Stimulated activated CD8-positive, alpha-beta memory T cell treated with anti-CD3 and anti-CD28 coated beads, Interleukin-4, amount 100 ng/mL, for 4 hours (primary cell): ENCODE measurements around the gene LY6G5C.

Source experiments
- DNase-seq, 2 donors: peaks; one replicate each; pipeline ENCODE4 v3.0.0-alpha.2; 2020; ENCODE audit warnings: low read depth in 2 of 2, low spot score in 1 of 2

Gene LY6G5C

DNA sequence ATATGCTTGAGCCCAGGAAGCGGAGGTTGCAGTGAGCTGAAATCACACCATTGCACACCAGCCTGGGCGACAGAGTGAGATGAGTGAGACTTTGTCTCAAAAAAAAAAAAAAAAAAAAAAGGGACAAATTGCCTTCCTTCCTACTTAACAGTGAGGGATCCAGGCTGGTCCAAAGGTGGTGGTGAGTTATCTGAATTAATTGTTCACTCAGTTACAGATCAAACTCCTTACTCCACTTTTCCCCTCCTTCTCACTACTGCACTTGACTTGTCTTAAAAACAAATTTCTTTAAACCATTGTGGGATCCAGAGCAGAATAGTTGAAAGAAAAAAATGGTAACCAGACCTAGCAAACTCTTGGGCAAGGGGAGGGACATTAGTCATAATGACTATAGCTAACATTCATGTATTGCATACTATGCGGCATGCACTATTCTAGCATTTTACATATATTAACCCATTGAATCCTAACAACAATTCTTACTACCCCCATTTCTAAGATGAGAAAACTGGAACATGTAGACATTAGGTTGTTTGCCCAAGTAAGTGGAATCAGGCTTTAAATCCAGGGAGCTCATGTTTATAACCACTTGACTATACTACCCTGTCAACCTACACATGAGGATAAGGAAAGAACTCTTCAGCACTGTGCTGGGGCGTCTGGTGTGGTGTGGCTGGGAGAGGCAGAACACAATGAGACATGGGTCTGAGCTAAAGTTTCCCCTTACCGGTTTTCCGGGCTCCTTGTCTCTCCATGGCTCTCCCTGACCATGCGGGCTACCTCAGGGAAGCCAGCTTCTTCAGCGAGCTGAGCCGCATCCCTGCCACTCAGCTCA lies 17.5 kb downstream of the LY6G5C start:
- DNase-seq: no peak

DNA sequence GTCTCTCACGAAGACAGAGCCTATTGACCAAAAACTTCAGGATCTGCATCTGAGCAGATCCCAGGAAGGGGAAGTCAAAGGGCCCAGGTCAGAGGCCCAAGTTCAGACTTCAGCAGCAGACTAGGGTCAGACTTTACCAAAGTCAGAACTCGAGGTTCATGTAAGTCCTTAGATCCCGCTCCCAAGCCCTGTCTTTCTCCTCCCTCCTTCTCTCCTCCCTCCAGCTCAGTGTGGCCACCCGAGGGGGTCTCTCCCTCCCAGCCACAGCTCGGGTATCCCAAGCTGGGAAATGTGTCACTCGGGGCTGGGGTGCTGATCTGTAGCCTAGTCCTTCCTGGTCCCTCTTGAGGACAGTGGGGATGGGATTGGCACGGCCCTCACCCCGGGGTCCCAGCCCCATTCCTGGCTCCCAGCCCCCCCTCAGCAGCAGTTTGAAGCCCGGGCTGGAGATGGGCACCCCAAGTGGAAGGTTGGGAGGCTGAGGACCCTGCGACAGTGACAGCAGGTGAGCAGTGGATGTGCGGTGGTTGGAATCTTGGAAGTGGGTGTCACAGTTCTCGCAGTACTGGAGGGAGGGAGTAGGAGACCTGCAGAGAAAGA lies 18.6 kb downstream of the LY6G5C start:
- DNase-seq: no peak

DNA sequence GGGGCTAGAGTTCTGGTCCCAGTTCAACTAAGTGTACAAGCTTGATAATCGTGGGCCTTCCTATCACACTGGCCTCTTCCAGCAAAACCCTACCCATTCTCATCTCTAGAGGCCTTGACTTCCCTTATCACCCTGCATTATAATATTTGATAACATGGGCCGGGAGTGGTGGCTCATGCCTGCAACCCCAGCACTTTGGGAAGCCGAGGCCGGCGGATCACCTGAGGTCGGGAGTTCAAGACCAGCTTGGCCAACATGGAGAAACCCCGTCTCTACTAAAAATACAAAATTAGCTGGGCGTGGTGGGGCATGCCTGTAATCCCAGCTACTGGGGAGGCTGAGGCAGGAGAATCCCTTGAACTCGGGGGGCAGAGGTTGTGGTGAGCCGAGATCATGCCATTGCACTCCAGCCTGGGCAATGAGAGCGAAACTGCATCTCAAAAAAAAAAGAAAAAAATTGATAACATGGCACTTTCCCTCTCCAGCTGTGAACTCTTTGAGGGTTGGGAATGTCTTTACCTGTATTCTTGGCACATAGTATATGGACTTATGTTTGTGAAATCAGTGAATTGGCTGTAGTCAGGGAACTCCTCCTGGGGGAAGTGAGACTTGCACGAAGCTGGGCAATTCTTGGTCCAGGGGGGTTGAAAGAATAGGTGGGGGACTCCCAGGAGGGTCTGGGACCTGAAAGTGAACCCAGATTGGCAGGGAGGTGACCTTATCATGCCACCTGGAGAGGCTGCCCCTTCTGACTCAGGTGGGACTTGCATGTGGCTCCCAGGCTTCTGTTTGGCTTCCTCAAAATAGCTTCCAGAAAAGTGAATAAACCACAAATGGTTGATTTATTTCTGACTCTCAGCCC lies 19.4 kb downstream of the LY6G5C start:
- no peak for DNase-seq

DNA sequence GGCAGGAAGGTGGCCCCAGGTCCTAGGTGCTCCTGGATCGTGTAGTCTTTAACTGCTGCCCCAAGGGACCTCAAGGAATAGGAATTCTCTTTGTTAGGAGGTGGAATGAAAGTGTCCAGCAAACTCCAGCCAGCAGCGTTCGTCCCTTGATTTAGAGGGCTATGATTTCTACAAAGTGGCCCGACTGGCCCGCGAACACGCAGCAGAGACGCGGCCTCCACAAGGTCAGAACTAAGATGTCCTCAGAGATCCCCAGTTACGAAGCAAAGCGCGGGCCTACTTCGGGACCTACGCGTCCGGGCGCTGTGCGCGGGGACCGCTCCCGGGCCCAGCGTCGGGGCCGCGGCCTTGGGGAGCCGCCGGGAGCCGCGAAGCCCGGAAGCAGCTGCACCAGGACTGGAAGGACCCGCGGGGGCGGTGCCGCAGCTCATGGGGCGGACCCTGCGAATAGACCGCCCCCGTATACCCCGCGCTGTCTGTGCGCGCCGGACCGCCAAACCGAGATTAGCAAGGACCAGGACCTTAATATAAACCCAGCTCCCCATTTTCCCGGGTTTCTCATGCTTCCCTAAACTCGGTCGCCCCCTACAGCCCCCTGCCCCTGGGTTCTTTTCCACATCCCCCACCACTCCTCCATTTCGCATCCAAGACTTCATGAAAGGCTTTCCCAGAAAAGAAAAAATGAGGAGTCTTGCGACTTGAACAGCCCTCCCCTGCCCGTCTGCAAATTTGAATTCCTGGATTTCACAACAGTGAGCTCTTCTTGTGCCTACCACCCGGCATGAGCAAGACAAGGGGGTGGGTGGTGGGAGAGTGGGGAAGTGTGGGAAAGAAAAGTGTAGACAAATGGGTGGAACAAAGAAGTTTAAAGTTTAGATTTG lies 20.2 kb downstream of the LY6G5C start, which contains the start of gene C6orf47:
C6orf47 (minus strand) TSS at position 398 of the 881 bp plus-strand sequence. CDS start 831 bp downstream, outside the sequence.
- peak; percentile 37 to 60 for DNase-seq

DNA sequence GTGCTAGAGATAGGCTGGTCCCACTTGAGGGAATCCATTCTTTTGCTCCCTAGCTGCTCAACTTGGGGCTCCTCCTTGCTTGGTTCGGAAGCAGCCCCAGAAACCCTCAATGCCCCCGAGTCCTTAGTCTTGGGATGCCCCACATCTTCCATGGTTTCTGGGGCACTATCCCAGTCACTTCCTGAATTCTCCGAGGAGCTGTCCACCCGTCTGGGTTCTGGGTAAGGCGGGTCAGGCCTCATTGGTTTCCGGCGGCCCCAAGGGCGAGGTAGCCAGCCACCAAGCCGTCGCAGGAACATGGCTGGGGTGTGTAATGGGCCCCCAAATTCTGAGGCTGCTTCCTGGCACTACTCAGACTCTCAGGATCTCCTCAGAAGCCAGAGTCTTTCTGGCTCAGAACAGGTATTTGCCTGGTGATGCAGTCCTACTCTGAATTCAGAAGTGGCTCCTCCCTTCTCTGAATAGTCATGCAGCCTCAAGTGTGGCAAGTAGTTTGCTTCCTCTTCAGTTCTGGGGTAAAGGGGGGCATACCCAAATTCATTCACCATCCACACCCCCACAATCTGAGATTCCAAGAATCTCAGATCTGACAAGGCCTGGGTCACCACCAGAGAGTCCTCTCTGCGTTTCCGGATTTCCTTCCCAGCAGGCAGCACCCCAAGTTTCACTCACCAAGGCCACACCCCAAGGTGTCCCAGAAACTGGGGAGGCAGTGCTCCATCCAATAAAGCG lies 21.1 kb downstream of the LY6G5C start:
- DNase-seq: no peak

DNA sequence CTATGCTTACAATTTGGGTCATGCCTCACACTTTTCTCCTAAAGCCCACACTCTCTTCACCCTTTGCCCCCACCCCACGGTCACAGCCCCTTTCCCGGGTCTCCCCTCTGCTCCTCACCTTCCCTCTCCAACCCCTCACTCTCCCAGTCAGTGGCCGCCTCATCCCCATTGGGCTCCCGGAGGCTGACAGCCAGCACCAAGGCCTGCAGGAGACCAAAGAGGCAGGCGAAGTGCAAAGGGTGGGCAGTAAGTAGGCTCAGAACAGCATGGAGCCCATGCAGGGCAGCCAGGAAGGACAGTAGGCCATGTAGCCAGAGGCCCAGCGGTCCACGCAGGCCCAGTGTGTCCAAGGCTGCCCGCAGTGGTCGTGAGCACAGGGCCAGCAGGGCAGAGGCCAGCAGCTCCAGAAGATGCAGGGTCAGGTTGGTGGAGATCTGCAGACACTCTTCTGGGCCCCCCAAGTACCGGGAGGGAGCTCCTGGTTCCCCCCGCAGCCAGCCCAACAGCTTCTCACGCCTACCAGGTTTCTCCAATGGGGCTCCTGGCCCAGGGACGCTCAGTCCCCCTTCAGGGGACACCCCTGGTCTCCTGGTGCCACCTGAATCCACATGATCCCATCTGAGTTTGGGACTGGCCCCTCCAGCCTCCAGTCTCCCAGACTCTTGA lies 21.8 kb downstream of the LY6G5C start:
- no peak for DNase-seq

DNA sequence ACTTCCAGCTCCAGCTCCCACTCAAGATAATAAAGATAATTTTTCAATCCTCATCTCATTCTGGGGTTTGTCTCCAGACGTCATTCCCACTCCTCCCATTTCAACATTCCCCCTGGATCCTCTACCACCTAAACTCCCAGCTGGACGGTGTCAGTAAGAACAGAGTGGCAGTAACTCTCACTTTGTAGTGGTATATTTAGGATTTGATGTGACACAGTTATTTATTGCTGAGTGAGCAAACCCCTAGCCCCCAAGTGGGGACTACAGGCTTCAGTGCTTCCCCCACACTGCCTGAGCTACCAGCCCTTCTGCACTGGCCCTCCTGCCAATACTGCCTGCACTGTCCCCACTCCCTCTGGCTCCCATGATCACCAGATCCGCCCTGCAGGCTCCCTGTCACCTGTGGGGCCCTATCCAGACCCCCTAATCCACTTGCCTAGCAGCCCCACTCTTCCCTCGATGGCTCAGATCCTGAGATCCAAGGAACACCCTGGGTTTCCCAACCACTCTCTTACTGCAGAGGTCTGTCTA lies 22.6 kb downstream of the LY6G5C start:
- no peak for DNase-seq

DNA sequence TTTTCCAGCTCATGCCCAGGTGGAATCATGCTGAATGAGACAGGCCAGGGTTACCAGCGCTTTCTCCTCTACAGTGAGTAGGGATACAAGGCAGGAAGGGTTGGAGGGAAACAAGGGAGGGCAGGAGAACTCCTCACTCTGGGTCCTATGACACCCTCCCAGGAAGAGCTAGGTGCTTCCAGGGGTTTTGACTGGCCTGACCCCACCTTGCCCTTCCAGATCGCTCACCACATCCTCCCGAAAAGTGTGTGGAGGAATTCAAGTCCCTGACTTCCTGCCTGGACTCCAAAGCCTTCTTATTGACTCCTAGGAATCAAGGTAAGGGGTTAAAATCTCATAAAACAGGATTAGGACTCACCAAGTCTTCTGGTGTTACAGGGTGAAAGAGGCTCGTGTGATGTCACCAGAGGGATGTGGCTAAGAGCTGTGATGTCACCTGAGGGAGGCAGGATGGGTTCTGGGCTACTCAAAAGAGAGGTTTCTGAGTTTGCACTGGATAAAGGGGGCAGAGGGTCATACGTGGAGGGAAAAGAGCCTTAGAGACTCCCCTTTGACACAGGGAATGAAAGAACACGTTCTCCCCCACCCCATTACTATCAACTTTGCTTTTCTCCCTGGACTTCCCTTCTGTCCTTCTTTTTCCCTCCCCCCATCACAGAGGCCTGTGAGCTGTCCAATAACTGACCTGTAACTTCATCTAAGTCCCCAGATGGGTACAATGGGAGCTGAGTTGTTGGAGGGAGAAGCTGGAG lies 23.3 kb downstream of the LY6G5C start:
- no peak for DNase-seq

DNA sequence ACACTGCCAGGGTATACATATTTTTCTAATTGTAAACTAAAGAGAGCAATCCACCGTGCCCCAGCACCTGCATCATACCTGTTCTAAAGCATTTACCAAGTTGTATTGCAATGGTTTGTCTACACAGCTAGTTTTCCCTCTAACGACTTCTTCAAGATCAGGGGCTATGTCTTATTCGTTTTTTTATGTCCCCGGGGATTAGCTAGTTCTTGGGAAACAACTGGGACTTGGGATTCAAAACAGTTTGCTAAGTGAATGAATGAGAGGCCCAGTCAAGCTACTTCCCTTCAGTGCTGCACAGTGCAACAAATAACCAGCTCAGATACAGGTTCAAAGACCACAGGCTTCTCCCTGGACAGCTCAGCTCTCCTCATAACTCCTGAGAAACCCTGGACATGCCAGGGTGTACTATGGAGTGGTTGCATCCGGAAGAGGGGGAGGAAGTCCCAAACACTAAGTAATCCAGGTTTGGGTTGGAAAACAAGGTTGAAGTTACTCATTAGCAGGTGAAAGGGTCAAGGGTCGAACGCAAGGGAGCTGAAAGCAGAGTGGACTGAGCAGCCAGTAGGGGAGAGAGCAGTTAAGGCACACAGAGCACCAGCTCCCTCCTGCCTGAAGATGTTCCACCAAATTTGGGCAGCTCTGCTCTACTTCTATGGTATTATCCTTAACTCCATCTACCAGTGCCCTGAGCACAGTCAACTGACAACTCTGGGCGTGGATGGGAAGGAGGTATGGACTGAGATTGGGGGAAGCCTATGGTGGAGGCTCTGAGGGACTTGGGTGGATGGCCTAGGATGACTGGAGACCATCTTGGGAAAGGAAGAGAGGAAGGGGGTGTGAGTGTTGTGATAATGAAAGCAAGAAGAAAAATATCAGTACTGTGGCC lies 25.3 kb downstream of the LY6G5C start, which contains the start of gene APOM:
APOM (plus strand) TSS at position 546 of the 889 bp plus-strand sequence; CDS start at position 619, 73 bp downstream.
- no peak for DNase-seq

- DNase-seq: no peak
Measured at GRCh38 chr6:31654574-31655348, 26.1 kb downstream of the LY6G5C start.

GRCh38 chr6:31652925-31653724 lies 27.7 kb downstream of the LY6G5C start:
- DNase-seq: peak in 1 of 2 donors; percentile 84

GRCh38 chr6:31651602-31652191 lies 29.2 kb downstream of the LY6G5C start:
- no peak for DNase-seq

DNA sequence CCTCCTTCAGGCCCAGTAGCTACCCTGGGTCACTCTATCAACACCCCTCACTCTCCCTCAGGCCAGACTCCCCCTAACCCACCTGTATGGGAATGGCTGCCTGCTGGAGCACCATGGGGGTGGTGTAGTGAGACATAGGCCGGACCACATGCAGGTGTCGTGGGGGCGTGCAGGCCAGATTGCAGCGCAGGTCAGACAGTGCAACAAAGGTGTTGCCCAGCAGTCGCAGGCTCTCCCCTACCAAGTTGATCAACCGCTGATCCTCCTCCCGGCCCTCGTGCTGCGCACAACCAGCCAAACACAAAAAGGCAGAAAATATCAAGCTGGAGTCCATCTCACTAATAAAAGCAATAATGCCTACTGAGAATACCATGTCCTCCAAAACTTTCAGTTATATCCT lies 35.5 kb downstream of the LY6G5C start:
- DNase-seq: no peak

- no peak for DNase-seq
Measured at GRCh38 chr6:31643818-31644454, 36.9 kb downstream of the LY6G5C start.
